ENCODE measurements around the gene CLDN6. TPM values are rescaled to one million over a fixed set of nuclear protein-coding genes. Genes with fewer than 3 reads are reported as not detected.

Gene CLDN6
- total and polyA plus RNA-seq, 9 of the 15 experiments (the other 6 are each of a cell fraction or from before 2014, with no cell fraction given): 0.22 to 0.75 (median 0.38) TPM; not detected in 3

DNA sequence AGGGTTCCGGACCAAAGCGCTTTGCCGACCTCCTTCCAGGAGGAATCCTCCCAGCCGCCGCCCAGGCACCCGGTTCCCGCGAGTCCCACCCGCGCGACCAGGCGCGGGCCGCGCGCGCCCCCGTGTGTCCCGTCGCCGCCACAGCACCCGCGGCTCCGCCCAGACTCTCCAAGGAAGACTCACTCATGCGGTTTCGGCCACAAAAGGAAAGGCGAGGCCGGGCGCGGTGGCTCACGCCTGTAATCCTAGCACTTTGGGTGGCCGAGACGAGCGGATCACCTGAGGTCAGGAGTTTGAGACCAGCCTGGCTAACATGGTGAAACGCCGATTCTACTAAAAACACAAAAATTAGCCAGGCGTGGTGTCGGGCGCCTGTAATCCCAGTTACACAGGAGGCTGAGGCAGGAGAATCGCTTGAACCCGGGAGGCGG, 34.3 kb downstream of the CLDN6 start (continued):
- TF ChIP-seq MAZ (CRISPR knock-in tag; conservative IDR thresholded peaks at IDR 0.05 in 1 of 2, IDR thresholded peaks at IDR 0.05 in 1 of 2) (peak in 1 of 2 experiments; percentile 47; a peak in 2 of 4 replicates), HCFC1 (IDR thresholded peaks at IDR 0.05; ENCODE audit: low read depth, low read length) (peak; percentile 41; the same call in 1 of the 2 replicates), KLF1 (tag; IDR thresholded peaks at IDR 0.05) (no peak), EHMT2 (IDR thresholded peaks at IDR 0.05) (no peak; the same call in 1 of the 2 replicates), SREBF2 (CRISPR knock-in tag; IDR thresholded peaks at IDR 0.05) (no peak), CHCHD3 (CRISPR knock-in tag; IDR thresholded peaks at IDR 0.05) (no peak), CBX3 (IDR thresholded peaks at IDR 0.05; ENCODE audit: borderline replicate concordance in 1 of 2, low read length in 2 of 2) (no peak), CBX8 (IDR thresholded peaks at IDR 0.05; ENCODE audit: borderline replicate concordance, extremely low read depth, low read depth, low read length, poor library complexity, severe bottlenecking) (no peak), ZNF766 (CRISPR knock-in tag; conservative IDR thresholded peaks at IDR 0.05) (0 out of 2 replicates have a peak, but pooled peaks have one; percentile 18), LARP7 (IDR thresholded peaks at IDR 0.05) (peak; percentile 18; the same call in 1 of the 2 replicates), HSF4 (CRISPR knock-in tag; IDR thresholded peaks at IDR 0.05; ENCODE audit: borderline replicate concordance) (no peak), MEIS2 (IDR thresholded peaks at IDR 0.05; ENCODE audit: partially characterized antibody) (no peak), NFIC (IDR thresholded peaks at IDR 0.05) (no peak), TEAD4 (IDR thresholded peaks at IDR 0.05; ENCODE audit: low read length) (no peak; the same call in 1 of the 2 replicates), TEAD4 (CRISPR knock-in tag; IDR thresholded peaks at IDR 0.05; ENCODE audit: borderline replicate concordance) (no peak)
- TF ChIP-seq, protein P1, sequence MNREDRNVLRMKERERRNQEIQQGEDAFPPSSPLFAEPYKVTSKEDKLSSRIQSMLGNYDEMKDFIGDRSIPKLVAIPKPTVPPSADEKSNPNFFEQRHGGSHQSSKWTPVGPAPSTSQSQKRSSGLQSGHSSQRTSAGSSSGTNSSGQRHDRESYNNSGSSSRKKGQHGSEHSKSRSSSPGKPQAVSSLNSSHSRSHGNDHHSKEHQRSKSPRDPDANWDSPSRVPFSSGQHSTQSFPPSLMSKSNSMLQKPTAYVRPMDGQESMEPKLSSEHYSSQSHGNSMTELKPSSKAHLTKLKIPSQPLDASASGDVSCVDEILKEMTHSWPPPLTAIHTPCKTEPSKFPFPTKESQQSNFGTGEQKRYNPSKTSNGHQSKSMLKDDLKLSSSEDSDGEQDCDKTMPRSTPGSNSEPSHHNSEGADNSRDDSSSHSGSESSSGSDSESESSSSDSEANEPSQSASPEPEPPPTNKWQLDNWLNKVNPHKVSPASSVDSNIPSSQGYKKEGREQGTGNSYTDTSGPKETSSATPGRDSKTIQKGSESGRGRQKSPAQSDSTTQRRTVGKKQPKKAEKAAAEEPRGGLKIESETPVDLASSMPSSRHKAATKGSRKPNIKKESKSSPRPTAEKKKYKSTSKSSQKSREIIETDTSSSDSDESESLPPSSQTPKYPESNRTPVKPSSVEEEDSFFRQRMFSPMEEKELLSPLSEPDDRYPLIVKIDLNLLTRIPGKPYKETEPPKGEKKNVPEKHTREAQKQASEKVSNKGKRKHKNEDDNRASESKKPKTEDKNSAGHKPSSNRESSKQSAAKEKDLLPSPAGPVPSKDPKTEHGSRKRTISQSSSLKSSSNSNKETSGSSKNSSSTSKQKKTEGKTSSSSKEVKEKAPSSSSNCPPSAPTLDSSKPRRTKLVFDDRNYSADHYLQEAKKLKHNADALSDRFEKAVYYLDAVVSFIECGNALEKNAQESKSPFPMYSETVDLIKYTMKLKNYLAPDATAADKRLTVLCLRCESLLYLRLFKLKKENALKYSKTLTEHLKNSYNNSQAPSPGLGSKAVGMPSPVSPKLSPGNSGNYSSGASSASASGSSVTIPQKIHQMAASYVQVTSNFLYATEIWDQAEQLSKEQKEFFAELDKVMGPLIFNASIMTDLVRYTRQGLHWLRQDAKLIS (CRISPR knock-in tag; IDR thresholded peaks at IDR 0.05): no peak
- TF ChIP-seq, protein P2, sequence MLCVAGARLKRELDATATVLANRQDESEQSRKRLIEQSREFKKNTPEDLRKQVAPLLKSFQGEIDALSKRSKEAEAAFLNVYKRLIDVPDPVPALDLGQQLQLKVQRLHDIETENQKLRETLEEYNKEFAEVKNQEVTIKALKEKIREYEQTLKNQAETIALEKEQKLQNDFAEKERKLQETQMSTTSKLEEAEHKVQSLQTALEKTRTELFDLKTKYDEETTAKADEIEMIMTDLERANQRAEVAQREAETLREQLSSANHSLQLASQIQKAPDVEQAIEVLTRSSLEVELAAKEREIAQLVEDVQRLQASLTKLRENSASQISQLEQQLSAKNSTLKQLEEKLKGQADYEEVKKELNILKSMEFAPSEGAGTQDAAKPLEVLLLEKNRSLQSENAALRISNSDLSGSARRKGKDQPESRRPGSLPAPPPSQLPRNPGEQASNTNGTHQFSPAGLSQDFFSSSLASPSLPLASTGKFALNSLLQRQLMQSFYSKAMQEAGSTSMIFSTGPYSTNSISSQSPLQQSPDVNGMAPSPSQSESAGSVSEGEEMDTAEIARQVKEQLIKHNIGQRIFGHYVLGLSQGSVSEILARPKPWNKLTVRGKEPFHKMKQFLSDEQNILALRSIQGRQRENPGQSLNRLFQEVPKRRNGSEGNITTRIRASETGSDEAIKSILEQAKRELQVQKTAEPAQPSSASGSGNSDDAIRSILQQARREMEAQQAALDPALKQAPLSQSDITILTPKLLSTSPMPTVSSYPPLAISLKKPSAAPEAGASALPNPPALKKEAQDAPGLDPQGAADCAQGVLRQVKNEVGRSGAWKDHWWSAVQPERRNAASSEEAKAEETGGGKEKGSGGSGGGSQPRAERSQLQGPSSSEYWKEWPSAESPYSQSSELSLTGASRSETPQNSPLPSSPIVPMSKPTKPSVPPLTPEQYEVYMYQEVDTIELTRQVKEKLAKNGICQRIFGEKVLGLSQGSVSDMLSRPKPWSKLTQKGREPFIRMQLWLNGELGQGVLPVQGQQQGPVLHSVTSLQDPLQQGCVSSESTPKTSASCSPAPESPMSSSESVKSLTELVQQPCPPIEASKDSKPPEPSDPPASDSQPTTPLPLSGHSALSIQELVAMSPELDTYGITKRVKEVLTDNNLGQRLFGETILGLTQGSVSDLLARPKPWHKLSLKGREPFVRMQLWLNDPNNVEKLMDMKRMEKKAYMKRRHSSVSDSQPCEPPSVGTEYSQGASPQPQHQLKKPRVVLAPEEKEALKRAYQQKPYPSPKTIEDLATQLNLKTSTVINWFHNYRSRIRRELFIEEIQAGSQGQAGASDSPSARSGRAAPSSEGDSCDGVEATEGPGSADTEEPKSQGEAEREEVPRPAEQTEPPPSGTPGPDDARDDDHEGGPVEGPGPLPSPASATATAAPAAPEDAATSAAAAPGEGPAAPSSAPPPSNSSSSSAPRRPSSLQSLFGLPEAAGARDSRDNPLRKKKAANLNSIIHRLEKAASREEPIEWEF (CRISPR knock-in tag; IDR thresholded peaks at IDR 0.05): no peak
- TF ChIP-seq, protein P3, sequence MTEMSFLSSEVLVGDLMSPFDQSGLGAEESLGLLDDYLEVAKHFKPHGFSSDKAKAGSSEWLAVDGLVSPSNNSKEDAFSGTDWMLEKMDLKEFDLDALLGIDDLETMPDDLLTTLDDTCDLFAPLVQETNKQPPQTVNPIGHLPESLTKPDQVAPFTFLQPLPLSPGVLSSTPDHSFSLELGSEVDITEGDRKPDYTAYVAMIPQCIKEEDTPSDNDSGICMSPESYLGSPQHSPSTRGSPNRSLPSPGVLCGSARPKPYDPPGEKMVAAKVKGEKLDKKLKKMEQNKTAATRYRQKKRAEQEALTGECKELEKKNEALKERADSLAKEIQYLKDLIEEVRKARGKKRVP (CRISPR knock-in tag; IDR thresholded peaks at IDR 0.05): no peak

Measured in K562 (cell line).